Heart left ventricle (tissue), 13 donors: ENCODE results near the gene VANGL1.

Source experiments
- POLR2A ChIP-seq, 2 donors: fragments of 450-650 bp; IDR thresholded peaks; one replicate each; pipeline ENCODE4 v1.6.1; 2017; ENCODE audit warnings: antibody characterized with exemption in 2 of 2, mild to moderate bottlenecking in 2 of 2, moderate library complexity in 2 of 2
- TF ChIP-seq, protein P1 (sequence below), 12 donors: fragments of 200-600 bp; sonication (generic) in 4 of 12; IDR thresholded peaks; one replicate each; pipeline versions ENCODE4 v1.5.0 to v1.8.0; 2018 to 2022; ENCODE audit warnings: antibody characterized with exemption in 12 of 12, mild to moderate bottlenecking in 5 of 12
- donor health status: ischemic (EF 13 %, LVEDD 7.1; RV severe dilation, severe dysfunction).
- donor health status: DM: no; HTN: yes; CAD: no.
- donor health status: DM: no; HTN: no; CAD: no.
- donor health status: ischemic (EF 25% LVEDD 6.9; RV normal size, moderate dysfunction).
- donor health status: ischemic (EF 25% LVEDD 5.7; RV mildly dilated, moderate dysfunction).
- donor health status: ischemic (EF 35%, LVEDD 5.7; RV mildly dilated, moderate dysfunction).
- donor health status: nonischemic (EF 11% LVEDD 7.7; RV severe dilation, severe dysfunction).
- donor health status: DM: yes; HTN: yes; CAD: no.
- donor health status: PGD.
- donor health status: ischemic (EF 29% LVEDD 5.4; RV normal size, mild dysfunction).
- donor health status: nonischemic (EF 23%, LVEDD 6.1; RV moderate dilation, normal function).

DNA sequence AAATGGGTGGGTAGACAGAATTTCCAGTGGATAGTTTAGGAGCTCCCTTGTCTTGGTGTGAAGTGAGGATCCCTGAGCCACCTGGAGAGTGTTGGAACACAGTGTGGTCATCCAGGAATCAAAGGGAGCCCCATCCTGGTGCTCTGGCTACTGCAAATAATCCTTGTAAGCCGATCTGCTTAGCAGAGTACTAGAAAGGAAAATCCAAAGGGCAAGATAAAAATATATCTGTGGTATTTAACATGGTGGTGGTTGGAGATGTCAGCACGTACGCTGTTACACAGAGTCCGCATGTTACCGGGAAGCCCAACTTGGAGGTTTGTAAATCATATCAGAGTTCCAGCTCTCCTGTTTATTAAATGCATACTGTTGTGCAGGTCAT lies 39.0 kb downstream of the VANGL1 start:
- TF ChIP-seq, protein P1, sequence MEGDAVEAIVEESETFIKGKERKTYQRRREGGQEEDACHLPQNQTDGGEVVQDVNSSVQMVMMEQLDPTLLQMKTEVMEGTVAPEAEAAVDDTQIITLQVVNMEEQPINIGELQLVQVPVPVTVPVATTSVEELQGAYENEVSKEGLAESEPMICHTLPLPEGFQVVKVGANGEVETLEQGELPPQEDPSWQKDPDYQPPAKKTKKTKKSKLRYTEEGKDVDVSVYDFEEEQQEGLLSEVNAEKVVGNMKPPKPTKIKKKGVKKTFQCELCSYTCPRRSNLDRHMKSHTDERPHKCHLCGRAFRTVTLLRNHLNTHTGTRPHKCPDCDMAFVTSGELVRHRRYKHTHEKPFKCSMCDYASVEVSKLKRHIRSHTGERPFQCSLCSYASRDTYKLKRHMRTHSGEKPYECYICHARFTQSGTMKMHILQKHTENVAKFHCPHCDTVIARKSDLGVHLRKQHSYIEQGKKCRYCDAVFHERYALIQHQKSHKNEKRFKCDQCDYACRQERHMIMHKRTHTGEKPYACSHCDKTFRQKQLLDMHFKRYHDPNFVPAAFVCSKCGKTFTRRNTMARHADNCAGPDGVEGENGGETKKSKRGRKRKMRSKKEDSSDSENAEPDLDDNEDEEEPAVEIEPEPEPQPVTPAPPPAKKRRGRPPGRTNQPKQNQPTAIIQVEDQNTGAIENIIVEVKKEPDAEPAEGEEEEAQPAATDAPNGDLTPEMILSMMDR (IDR thresholded peaks at IDR 0.05) = no peak
- no peak for TF ChIP-seq POLR2A (IDR thresholded peaks at IDR 0.05)
